Epithelial cell of prostate (primary cell): ENCODE data around the gene AP2A2.
A peak's percentile ranks its signal among the peaks of the same experiment; 100 is the strongest.
"Not testable (repeated sequence)": the region's sequence is repeated elsewhere in the genome, so short reads cannot be mapped to it uniquely, and the experiment has no call there.

Experiments
- DNase-seq: peaks from one replicate; pipeline ENCODE4 v3.0.0-alpha.2; 2011; ENCODE audit warnings: low read depth, low spot score
- H3K27ac ChIP-seq: fragments of 450-650 bp; 2 replicates; pipeline ENCODE4 v1.5.1; 2017; ENCODE audit warnings: mild to moderate bottlenecking

Gene AP2A2

GRCh38 chr11:971092-971690 is 45.5 kb downstream of the AP2A2 start:
- no peak for DNase-seq
- H3K27ac ChIP-seq, result no peak overlapping the region

DNA sequence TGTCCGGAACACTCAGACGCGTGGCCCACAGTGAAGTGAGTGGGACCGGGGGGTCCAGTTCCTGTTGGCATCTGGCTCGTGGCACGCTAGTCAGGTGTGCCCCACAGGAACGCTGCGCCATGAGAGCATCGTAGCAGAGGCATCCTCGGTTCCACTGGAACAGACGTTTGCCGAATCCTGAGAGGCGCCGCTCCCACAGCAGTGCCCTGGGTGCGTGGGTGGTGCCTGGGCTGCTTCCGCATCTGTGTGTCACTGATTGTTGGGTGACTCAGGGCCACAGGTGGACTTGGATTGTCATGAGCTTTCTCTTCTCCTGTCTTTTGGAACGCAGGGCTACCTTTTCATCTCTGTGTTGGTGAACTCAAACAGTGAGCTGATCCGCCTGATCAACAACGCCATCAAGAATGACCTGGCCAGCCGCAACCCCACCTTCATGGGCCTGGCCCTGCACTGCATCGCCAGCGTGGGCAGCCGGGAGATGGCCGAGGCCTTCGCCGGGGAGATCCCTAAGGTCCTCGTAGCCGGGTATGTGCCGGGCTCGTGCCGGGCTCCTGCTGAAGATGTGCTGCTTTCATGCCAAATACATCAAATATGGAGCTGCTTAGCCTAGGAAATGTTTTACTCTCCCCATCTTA is 46.2 kb downstream of the AP2A2 start:
- no peak for DNase-seq
- H3K27ac ChIP-seq, result no peak overlapping the region

GRCh38 chr11:972523-973211 is 47.0 kb downstream of the AP2A2 start:
- no peak for DNase-seq

GRCh38 chr11:973237-973636 is 47.6 kb downstream of the AP2A2 start:
- no peak for DNase-seq

More at GRCh38 chr11:972523-973211, 47.0 kb downstream of the AP2A2 start:
- H3K27ac ChIP-seq, result no peak overlapping the region

DNA sequence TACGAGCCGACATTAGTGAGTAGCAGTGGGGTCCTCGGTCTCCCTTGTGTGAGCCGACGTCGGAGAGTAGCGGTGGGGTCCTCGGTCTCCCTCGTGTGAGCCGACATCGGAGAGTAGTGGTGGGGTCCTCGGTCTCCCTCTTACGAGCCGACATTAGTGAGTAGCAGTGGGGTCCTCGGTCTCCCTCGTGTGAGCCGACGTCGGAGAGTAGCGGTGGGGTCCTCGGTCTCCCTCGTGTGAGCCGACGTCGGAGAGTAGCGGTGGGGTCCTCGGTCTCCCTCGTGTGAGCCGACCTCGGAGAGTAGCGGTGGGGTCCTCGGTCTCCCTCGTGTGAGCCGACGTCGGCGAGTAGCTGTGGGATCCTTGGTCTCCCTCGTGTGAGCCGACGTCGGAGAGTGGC is 49.7 kb downstream of the AP2A2 start:
- DNase-seq, result not testable (repeated sequence)

More at GRCh38 chr11:973237-973636, 47.6 kb downstream of the AP2A2 start:
- no peak overlapping the region for H3K27ac ChIP-seq

DNA sequence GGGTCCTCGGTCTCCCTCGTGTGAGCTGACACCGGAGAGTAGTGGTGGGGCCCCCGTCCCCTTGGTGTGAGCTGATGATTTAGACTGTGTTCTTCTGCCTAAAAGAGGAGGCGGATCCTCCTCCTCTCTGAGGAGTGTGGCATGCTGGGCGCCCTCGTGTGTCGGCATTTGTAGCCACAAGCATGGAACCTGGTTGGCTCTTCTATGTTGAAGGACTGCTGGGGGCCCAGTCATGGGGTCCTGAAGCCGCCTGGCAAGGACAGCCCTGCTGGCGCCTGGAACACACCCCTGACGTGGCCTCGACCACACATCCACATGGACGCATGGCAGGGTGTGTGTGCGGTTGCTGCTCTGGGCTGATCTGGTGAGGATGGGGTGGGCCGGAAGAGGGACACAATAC is 50.2 kb downstream of the AP2A2 start:
- no peak for DNase-seq
- no peak overlapping the region for H3K27ac ChIP-seq

More for the DNA sequence above, 49.7 kb downstream of the AP2A2 start:
- H3K27ac ChIP-seq, result not testable (repeated sequence)

DNA sequence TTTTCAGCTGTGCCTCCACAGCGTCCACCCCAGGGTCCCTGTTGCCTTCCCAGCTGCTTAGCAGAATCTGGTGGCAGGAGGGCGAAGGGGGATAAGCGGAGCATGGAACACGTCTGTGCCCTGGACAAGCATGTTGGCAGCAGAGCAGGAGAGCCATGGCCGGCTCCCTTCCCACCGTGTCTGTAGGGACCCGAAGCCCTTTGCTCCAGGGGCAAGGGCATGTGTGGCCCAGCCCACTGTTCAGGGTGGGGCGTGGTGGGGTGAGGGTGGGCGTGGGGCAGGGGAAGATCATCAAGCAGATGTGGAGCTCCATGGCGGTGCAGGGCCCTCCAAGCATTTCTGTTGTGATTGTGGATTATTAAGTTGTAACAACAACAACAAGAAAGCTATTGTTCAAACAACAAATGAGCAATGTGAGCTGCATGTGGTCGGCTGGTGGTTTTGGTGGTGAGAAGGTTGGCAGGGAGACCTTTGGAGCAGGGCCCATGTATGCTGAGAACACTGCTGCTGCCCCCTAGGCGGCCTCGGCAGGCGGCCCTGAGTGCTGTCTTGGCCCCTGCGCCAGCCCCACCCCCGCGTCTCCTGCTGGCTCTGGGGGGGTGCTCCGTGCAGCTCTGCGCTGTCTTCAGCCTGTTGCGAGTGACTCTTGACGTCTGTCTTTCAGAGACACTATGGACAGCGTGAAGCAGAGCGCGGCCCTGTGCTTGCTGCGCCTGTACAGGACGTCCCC is 50.9 kb downstream of the AP2A2 start:
- H3K27ac ChIP-seq, result no peak overlapping the region
- no peak for DNase-seq

DNA sequence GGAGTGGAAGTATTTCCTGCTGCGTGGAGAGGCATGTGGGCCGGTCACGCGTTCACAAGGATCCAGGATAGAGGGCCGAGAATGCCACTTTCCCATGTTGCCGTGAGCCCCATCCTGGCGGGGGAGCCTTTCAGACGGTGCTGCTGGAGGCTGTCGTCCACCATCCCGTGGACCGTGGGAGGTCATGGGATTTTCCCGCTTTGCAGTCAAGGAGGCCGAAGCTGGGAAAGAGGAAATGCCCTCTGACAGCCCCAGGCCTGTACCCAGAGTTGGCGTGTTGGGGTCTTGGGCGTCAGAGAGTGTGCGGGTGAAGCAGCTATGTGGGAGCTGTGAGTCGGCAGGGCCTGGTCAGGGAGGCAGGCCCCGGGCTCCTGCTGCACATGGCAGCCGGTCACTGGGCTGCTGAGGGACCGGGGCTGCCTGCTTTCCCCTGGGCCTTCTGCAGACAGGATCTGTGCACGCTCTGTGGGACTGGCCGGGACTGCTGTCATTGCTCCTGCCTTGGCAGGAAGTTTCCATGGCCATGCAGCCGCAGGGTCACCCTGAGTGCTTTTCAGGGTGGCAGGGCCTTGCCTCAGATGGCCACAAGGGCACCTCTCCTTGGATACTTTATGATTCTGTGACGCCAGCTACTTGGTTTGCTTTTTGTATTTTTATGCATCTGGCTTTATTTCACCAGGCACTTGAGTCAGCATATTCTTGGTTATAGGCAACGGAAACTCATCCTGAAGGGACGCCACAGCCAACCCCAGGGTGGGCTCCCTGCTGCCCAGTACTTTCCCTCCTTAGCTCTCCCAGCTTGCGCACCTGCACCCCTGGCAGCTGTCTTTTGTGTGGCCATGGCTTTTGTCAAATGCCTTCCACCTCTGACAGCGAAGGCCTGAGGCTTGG is 52.4 kb downstream of the AP2A2 start:
- H3K27ac ChIP-seq, result no peak overlapping the region
- DNase-seq, result no peak

DNA sequence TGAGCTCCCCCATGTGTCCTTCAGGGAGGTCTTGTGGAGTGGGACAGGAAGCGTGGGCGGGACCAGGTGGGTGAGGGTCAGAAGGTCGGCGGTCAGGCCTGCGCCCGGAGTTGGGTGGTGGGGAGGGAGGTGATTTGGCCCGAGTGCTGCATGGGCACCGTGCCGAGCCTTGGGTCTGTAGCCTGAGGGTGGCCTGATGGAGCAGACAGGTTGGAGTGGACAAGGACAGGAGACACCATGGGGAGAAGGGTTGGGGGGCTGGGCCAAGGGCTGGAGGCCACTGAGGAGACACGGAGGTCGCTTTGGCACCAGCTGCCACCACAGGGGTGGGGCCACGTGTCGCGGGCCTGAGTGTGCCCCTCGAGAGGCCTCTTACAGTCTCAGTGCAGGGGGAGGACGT is 53.1 kb downstream of the AP2A2 start:
- no peak overlapping the region for H3K27ac ChIP-seq
- DNase-seq, result no peak

GRCh38 chr11:980438-981357 is 55.0 kb downstream of the AP2A2 start:
- DNase-seq, result no peak
- H3K27ac ChIP-seq, result no peak overlapping the region

GRCh38 chr11:981764-982163 is 56.1 kb downstream of the AP2A2 start:
- no peak for DNase-seq
- no peak overlapping the region for H3K27ac ChIP-seq

DNA sequence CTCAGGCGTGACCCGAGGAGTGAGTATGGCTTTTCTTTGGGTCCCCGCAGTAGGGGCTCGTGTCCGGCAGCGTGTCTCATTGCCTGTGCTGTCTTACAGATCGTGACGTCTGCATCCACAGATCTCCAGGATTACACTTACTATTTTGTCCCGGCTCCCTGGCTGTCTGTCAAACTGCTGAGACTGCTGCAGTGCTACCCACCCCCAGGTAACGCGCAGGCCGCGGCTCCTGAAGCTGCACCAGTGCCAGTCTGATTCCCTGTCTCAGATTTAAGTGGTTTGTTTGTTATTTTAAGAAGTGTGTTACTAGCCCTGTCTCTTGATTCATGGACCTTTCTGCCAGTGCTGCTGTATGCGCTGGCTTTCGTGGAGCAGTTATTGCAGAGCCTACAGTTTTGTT is 58.9 kb downstream of the AP2A2 start:
- DNase-seq, result no peak
- H3K27ac ChIP-seq, result no peak overlapping the region

DNA sequence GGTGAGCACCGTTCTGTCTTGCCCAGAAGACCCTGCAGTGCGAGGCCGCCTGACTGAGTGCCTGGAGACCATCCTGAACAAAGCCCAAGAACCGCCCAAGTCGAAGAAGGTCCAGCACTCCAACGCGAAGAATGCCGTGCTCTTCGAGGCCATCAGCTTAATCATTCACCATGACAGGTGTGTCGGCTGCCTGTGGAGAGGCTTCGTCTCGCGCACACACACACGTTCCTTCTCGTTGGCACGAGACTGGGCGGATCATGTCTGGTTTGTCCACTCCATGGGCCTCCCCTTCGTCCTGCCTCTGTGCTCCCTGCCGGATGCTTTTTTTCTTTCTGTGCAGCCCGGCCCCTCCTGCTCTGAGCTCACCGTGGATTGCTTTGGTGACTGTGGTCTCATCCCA is 59.7 kb downstream of the AP2A2 start:
- H3K27ac ChIP-seq, result no peak overlapping the region
- no peak for DNase-seq

- DNase-seq, result no peak
- H3K27ac ChIP-seq, result no peak overlapping the region
These were observed 60.2 kb downstream of the AP2A2 start for GRCh38 chr11:985848-986247.

DNA sequence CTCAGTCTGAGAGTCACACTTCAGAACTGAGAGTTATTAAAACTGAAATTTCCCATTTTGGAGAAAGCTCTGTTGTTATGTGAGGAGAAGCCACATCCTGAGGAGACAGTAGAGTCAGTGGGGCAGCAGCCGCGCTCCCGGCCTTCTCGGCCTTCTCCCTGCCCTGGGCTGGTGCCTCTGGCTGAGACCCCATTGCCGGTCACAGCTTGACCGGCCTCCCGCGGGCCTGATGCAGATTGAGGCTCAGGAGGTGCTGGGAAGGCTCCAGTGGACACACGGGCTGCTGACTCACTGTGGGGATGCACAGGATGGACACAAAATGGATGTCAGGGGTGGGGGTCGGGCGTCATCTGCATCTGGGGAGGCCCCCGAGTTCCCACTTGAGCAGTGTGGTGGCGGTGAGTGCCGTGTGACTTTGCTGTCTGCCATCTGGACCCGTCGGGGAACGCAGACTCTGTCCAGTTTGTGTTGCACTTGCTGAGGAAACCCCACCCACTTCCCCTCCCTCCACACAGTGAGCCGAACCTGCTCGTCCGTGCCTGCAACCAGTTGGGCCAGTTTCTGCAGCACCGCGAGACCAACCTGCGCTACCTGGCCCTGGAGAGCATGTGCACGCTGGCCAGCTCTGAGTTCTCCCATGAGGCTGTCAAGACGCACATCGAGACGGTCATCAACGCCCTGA is 60.7 kb downstream of the AP2A2 start:
- H3K27ac ChIP-seq, result no peak overlapping the region

GRCh38 chr11:986952-987305 is 61.3 kb downstream of the AP2A2 start:
- DNase-seq, result no peak

More for the DNA sequence above, 60.7 kb downstream of the AP2A2 start:
- peak; percentile 14 for DNase-seq

DNA sequence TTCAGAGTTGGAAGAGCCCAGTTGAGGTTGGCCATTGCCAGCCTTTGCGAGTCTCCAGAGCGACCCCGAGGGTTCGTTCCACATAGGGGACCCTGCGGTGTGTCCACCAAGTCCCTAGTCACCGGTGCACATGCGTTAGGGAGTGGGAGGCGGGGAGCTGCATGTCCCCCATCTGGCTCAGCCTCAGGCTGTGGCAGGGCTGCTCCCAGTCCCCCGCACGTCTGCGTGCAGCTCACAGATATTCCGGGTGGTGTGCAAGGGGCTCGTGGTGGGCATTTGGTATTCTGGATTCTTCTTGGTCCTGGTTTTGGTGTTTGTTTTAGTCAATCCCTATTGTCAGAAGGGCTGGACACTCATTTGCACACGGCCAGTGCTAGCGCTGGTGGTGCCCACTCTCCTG is 62.0 kb downstream of the AP2A2 start:
- no peak overlapping the region for H3K27ac ChIP-seq
- no peak for DNase-seq

More at GRCh38 chr11:986952-987305, 61.3 kb downstream of the AP2A2 start:
- H3K27ac ChIP-seq, result no peak overlapping the region

- H3K27ac ChIP-seq, result no peak overlapping the region
- DNase-seq, result no peak
These were observed 64.4 kb downstream of the AP2A2 start for GRCh38 chr11:990101-990500.
